GM08714 (cell line): ENCODE measurements around the gene RETNLB.

Experiments used
- H3K4me3 ChIP-seq: fragments of 200-500 bp; sonication (Bioruptor generic); 2 replicates; pipeline ENCODE4 v1.5.1; 2014; ENCODE audit warnings: mild to moderate bottlenecking, low read length, inconsistent platforms
- ZNF274 ChIP-seq: IDR thresholded peaks from 2 replicates; pipeline ENCODE4 v1.6.1; 2012; ENCODE audit warnings: mild to moderate bottlenecking, low read depth, low read length

Gene RETNLB, protein sequence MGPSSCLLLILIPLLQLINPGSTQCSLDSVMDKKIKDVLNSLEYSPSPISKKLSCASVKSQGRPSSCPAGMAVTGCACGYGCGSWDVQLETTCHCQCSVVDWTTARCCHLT

GRCh38 chr3:108757404-108757982 is at the start of gene RETNLB:
RETNLB (minus strand) TSS chr3:108757410; CDS start chr3:108757185, 225 bp downstream.
- TF ChIP-seq ZNF274, result no peak
- no peak within 1 kb of the TSS for H3K4me3 ChIP-seq

GRCh38 chr3:108806316-108806715 is 49.1 kb upstream of the RETNLB start:
- TF ChIP-seq ZNF274, result no peak
- no peak overlapping the region for H3K4me3 ChIP-seq

DNA sequence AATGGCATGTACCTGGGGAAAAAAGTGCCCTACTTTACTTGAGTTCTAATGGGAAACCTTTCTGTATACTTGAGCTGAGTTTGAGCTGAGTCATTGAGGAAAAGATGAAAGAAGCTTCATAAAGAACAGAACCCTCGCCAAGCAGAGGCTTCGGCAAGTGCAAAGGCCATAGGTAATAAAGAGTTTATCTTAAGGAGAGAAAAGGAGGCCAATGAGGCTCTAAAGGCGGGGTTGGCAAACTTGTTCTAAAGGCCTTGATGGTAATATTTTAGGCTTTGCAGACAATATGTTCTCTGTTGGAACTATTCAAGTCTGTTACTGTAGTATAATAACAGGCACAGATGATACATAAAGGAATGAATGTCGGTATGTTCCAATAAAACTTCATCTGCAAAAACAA is 47.8 kb upstream of the RETNLB start:
- no peak for TF ChIP-seq ZNF274
- H3K4me3 ChIP-seq, result no peak overlapping the region

DNA sequence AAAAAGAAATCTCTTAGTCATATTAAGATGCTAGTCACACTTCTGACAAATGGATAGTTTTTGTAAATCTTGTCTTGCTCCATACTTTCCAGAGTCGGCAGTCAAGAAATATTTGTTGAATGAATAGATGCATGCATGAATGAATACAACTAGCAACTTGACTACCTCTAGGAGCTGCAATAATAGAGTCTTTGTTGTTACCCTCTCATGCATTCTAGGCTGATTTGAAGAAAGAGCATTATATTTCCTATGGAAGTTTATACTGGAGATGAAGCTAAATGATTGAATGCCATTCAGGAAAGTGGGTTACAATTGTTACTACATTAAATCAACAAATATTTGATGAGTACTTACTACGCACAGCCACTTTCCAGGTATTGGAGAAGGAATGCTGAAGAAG is 47.2 kb upstream of the RETNLB start:
- no peak for TF ChIP-seq ZNF274
- no peak overlapping the region for H3K4me3 ChIP-seq

DNA sequence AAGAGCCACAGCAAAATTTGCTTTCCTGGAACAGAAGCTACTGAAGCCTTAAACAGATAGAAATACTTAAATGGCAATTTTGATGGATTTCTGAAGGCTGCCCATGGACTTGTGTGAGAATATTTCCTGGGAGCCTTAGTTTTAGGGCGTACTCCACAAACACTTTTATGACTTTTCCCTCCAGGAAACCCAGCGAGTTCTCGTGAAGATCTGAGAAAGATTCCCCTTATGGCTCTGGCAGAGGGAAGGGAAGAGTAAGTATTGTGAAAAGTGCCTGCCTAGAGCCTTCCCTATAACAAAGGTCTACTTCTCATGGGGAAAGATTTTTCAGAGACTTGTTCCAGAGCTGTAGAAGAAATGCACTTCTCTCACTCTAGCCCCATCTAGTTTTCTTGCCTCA is 34.3 kb upstream of the RETNLB start:
- no peak for TF ChIP-seq ZNF274
- H3K4me3 ChIP-seq, result no peak overlapping the region

DNA sequence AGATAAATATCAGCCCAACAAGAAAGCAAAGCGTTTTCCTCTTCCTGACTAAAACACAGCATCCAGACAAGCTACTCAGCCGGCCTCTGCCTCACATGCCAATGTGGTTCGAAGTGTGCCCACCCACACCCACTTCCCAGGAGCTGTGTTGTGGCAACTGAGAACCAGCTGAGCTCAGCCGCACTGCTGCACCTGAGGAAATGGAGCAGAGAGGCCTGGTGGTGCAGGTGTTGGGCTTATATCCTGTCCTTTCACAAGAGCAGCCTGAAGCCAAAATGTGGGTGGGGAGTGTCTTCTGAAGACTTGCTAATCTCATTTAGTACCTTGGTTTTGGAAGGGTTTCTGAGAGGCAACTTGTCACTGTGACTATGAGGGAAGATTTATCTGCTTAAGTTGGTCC is 23.0 kb upstream of the RETNLB start:
- H3K4me3 ChIP-seq, result no peak overlapping the region
- TF ChIP-seq ZNF274, result no peak

- no peak for TF ChIP-seq ZNF274
- H3K4me3 ChIP-seq, result no peak overlapping the region
These were observed 22.3 kb upstream of the RETNLB start for GRCh38 chr3:108779496-108779895.

DNA sequence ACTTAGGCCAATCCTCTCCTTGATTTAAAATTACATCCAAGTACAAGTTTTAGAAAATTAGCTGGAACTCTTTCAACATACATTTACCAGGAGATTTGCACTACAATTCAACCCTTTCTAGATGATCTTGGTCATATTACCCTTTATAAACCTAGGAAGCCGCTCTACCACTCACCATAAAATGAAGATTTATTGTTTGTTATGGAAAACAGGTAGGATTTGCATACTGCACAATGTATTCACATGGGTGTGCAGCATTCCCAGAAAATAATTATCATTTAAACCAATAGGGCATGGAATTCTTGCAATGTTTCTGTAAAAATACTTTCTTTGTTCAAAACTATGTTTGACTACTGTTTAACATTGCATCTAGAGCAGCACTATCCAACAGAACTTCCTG is 18.4 kb upstream of the RETNLB start:
- H3K4me3 ChIP-seq, result no peak overlapping the region
- TF ChIP-seq ZNF274, result no peak

DNA sequence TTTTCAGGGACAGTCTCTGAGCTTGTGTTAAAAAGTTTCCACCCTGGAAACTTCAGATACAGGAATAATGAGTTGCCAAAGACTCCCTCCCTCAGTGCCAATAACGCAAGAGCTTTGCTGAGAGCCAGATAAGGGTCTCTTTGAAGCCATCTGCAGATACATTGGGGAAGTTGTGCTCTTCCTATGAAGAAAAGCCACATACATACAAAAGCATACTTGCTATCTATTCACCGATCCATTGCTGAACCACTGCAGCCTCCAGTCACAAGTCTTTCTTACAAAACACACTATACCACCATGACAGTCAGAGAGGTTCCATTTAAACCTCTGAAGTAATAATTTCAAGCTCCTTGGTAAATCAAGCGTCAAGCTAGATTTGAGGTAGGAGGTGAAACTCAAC is 10.0 kb upstream of the RETNLB start:
- no peak for TF ChIP-seq ZNF274
- no peak overlapping the region for H3K4me3 ChIP-seq

DNA sequence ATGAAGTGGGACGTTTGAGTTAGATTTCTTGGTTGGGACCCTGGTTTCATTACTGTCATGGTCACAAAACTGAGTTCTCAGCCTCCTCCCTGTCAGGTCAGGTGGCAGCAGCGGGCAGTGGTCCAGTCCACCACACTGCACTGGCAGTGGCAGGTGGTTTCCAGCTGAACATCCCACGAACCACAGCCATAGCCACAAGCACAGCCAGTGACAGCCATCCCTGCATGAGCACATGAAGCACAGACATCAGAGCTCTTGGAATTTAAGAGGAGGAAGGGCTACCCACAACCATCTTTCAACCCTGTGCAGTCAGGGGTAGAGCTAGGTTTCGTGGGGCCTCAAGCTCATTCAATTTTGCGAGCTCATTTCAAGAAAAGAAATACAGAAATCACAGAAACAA is 1.5 kb downstream of the RETNLB start:
- TF ChIP-seq ZNF274, result no peak
- no peak overlapping the region for H3K4me3 ChIP-seq

DNA sequence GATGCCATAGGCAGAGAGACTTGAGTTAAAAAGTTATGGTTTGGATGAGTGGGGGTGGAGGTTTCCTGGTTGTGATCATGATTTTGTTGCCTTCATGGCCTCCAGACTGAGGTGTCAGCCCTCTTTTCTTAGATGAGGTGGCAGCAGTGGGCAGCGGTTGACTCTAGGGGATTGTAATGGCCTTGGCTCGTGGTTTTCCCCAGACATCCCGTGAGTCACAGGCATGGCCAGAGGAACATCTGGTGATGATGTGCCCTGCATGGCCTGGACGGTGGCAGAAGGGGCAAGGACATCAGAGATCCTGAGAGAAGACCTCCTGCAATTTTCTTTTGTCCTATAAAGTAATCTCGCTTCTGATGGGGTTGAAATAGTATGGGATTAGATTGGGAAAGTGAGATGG is 12.4 kb downstream of the RETNLB start:
- no peak overlapping the region for H3K4me3 ChIP-seq
- TF ChIP-seq ZNF274, result no peak

- no peak for TF ChIP-seq ZNF274
- H3K4me3 ChIP-seq, result no peak overlapping the region
These were observed 14.3 kb downstream of the RETNLB start for GRCh38 chr3:108742929-108743328.

DNA sequence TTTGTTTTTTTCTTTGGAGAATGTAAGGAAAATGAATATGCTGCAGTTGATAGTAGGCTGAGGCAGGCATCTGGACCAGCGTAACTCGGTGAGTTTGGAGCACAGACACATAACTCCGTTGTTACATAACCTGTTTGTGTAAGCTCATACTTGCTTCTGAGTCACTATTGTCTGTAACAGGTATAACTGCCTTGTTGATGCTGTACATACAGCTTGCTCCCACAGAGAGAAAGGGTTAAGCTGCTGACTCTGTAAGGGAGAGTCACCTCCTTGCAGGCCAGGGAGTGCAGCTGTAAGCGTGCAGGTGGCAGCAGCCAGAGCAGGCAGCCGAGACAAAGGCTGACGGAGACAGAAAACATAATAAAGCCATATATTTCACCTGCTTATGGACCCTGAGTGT is 20.4 kb downstream of the RETNLB start:
- TF ChIP-seq ZNF274, result no peak
- no peak overlapping the region for H3K4me3 ChIP-seq

- no peak for TF ChIP-seq ZNF274
These were observed 28.3 kb downstream of the RETNLB start for GRCh38 chr3:108728934-108729333.

DNA sequence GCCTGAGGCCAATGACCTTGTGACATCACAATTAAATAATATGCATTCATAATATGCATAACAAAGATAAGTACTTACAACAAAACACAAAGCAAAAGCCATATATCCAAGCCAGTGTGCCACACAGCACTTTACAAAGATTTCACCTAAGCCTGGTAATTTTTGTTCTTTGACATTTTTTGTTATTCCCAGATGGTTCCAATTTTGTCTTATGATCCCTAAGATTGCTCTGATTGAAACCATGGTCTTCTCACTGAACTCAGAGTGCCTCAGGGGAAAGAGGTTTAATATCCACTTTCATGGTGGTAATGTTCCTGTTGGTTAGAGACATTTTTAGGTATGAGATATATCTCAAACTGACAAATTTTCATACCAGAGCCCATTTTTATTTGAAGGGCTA is 29.1 kb downstream of the RETNLB start:
- TF ChIP-seq ZNF274, result no peak
- no peak overlapping the region for H3K4me3 ChIP-seq

More at GRCh38 chr3:108728934-108729333, 28.3 kb downstream of the RETNLB start:
- H3K4me3 ChIP-seq, result no peak overlapping the region

GRCh38 chr3:108724101-108724500 is 33.1 kb downstream of the RETNLB start:
- no peak for TF ChIP-seq ZNF274
- no peak overlapping the region for H3K4me3 ChIP-seq
